ENCODE results near the gene PACS1.

DNA sequence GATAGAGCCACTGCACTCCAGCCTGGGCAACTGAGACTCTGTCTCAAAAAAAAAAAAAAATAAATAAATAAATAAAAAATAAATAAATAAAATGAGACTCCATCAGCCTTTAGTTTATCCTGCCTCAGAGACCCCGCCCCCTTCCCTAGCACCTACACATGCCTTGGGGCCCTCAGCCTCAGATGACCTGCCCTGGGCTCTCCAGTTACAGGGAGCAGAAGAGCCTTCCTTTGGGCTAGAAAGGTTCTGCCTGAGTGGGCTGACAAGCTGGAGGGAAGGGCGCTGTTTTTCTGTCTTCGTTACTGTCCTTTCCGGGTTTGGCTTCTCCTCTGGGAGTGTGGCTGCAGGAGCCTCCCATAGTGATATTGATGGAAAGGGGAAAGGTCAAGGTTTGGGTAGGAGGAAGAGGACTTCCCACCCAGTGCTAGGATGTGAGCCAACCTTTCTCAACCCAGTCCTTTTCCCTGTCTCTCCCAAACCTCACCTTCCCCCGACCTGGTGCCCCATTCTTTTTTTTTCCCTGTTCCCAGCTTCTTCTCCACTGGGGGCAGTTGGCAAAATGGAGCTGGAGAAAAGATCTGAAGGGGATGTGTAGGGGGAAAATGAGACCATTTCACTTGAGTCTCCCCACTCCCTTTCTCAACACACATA lies 19.4 kb upstream of the PACS1 start:
- no peak for TF ChIP-seq EZH2 (IDR thresholded peaks at IDR 0.05; ENCODE audit: low read length)
- TF ChIP-seq, protein P1, sequence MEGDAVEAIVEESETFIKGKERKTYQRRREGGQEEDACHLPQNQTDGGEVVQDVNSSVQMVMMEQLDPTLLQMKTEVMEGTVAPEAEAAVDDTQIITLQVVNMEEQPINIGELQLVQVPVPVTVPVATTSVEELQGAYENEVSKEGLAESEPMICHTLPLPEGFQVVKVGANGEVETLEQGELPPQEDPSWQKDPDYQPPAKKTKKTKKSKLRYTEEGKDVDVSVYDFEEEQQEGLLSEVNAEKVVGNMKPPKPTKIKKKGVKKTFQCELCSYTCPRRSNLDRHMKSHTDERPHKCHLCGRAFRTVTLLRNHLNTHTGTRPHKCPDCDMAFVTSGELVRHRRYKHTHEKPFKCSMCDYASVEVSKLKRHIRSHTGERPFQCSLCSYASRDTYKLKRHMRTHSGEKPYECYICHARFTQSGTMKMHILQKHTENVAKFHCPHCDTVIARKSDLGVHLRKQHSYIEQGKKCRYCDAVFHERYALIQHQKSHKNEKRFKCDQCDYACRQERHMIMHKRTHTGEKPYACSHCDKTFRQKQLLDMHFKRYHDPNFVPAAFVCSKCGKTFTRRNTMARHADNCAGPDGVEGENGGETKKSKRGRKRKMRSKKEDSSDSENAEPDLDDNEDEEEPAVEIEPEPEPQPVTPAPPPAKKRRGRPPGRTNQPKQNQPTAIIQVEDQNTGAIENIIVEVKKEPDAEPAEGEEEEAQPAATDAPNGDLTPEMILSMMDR (optimal IDR thresholded peaks at IDR 0.05 in 1 of 3, IDR thresholded peaks at IDR 0.05 in 1 of 3, conservative IDR thresholded peaks at IDR 0.05 in 1 of 3; ENCODE audit: extremely low read depth in 1 of 3, insufficient read depth in 2 of 3, low read length in 3 of 3): no peak
